Posterior cingulate gyrus (tissue), 11 donors: ENCODE results near the gene B4GALT5.
"Not testable (repeated sequence)": the region's sequence is repeated elsewhere in the genome, so short reads cannot be mapped to it uniquely, and the experiment has no call there.

Experiments
- DNase-seq, 10 donors: peaks; one replicate each; pipeline versions ENCODE4 v3.0.0 to v3.0.0-alpha.2; 2020 to 2021; ENCODE audit warnings: mixed read lengths in 3 of 10
- intact Hi-C: fragments of 100-400 bp; cut with DNase I; formaldehyde crosslinking; loops from one replicate; pipeline ENCODE4 v1.15.1; 2023

The B4GALT5 gene

GRCh38 chr20:49739042-49739441, 25.4 kb upstream of the B4GALT5 start:
- intact Hi-C loops: no loop called here
- DNase-seq: peak in 1 of 10 donors; percentile 59

- intact Hi-C loops: no loop called here
Observed at GRCh38 chr20:49737260-49737659, 23.6 kb upstream of the B4GALT5 start.

GRCh38 chr20:49729780-49730179, 16.1 kb upstream of the B4GALT5 start:
- intact Hi-C loops: no loop called here
- DNase-seq: no peak

More at GRCh38 chr20:49737260-49737659, 23.6 kb upstream of the B4GALT5 start:
- no peak for DNase-seq

GRCh38 chr20:49727894-49728885, 14.5 kb upstream of the B4GALT5 start:
- DNase-seq: no peak
- intact Hi-C loops: no loop called here

- DNase-seq: no peak
- intact Hi-C loops: no loop called here
Observed at GRCh38 chr20:49727478-49727877, 13.8 kb upstream of the B4GALT5 start.

- no peak for DNase-seq
- intact Hi-C loops: no loop called here
Observed at GRCh38 chr20:49725694-49726093, 12.0 kb upstream of the B4GALT5 start.

GRCh38 chr20:49725224-49725606, 11.5 kb upstream of the B4GALT5 start:
- DNase-seq, intact Hi-C loops: not testable (repeated sequence)

- no peak for DNase-seq
- intact Hi-C loops: no loop called here
Observed at GRCh38 chr20:49724408-49725223, 10.9 kb upstream of the B4GALT5 start.

- DNase-seq, intact Hi-C loops: not testable (repeated sequence)
Observed at GRCh38 chr20:49723758-49724157, 10.1 kb upstream of the B4GALT5 start.

GRCh38 chr20:49721326-49721725, 7.6 kb upstream of the B4GALT5 start:
- intact Hi-C loops, DNase-seq: not testable (repeated sequence)

GRCh38 chr20:49715466-49715865, 1.8 kb upstream of the B4GALT5 start:
- DNase-seq: no peak
- intact Hi-C loops: no loop called here

GRCh38 chr20:49712996-49713752, 504 bp downstream of the B4GALT5 start:
- intact Hi-C loops: loop anchor here (2.0 to 5.0 kb wide), 4 partner anchors 59 to 174 kb away; partner anchors contain the start of gene SLC9A8
- DNase-seq: peak in 9 of 10 donors; percentile 16 to 85 (median 25)

GRCh38 chr20:49712646-49712995, 1.1 kb downstream of the B4GALT5 start:
- intact Hi-C loops: loop anchor here (2.0 to 5.0 kb wide), 4 partner anchors 60 to 175 kb away; partner anchors contain the start of gene SLC9A8
- DNase-seq: no peak

GRCh38 chr20:49712118-49712517, 1.6 kb downstream of the B4GALT5 start:
- intact Hi-C loops: loop anchor here (2.0 to 5.0 kb wide), 4 partner anchors 60 to 175 kb away; partner anchors contain the start of gene SLC9A8
- DNase-seq: no peak

- intact Hi-C loops: loop anchor here (5.0 kb wide), 3 partner anchors 61 to 176 kb away; no protein-coding TSS in a partner anchor
Observed at GRCh38 chr20:49711667-49711987, 2.1 kb downstream of the B4GALT5 start.

GRCh38 chr20:49710971-49711666, 2.6 kb downstream of the B4GALT5 start:
- intact Hi-C loops: loop anchor here (5.0 kb wide), 3 partner anchors 61 to 176 kb away; no protein-coding TSS in a partner anchor
- DNase-seq: no peak

More at GRCh38 chr20:49711667-49711987, 2.1 kb downstream of the B4GALT5 start:
- DNase-seq: no peak

GRCh38 chr20:49707118-49707517, 6.6 kb downstream of the B4GALT5 start:
- intact Hi-C loops: no loop called here
- no peak for DNase-seq

- DNase-seq: no peak
- intact Hi-C loops: no loop called here
Observed at GRCh38 chr20:49706630-49707091, 7.0 kb downstream of the B4GALT5 start.

- intact Hi-C loops, DNase-seq: not testable (repeated sequence)
Observed at GRCh38 chr20:49705893-49706292, 7.8 kb downstream of the B4GALT5 start.
